Measurements from ENCODE around the gene CHL1.

Gene CHL1

DNA sequence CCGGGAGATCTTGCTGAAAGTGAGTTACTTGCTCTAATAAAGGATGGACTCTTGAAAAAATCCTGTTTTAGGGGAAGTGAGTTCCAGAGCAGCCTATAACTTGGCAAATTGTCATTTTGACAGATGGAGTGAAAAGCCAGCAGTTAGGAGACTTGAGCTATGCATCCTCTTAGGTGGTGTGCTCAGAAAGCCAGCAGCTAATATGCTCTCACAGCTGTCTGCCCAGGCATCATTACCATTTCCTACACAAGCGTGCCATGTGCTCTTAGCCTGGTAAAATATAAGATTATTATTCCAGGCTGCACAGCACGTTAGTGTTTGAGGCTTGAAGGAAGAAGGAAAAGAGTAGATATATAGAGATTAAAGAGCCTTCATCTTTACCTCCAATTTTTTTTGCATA lies 151.0 kb downstream of the CHL1 start:
- DNase-seq (ENCODE audit: low read depth, low spot score) = no peak
- TF ChIP-seq, protein P1, sequence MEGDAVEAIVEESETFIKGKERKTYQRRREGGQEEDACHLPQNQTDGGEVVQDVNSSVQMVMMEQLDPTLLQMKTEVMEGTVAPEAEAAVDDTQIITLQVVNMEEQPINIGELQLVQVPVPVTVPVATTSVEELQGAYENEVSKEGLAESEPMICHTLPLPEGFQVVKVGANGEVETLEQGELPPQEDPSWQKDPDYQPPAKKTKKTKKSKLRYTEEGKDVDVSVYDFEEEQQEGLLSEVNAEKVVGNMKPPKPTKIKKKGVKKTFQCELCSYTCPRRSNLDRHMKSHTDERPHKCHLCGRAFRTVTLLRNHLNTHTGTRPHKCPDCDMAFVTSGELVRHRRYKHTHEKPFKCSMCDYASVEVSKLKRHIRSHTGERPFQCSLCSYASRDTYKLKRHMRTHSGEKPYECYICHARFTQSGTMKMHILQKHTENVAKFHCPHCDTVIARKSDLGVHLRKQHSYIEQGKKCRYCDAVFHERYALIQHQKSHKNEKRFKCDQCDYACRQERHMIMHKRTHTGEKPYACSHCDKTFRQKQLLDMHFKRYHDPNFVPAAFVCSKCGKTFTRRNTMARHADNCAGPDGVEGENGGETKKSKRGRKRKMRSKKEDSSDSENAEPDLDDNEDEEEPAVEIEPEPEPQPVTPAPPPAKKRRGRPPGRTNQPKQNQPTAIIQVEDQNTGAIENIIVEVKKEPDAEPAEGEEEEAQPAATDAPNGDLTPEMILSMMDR (IDR thresholded peaks at IDR 0.05; ENCODE audit: low read depth, low read length) = no peak
- in situ Hi-C loops (cut with HindIII; ENCODE audit: low sequenced_read_pairs) = no loop called here
- no peak overlapping the region for H3K4me3 ChIP-seq (ENCODE audit: low read depth, low read length)

DNA sequence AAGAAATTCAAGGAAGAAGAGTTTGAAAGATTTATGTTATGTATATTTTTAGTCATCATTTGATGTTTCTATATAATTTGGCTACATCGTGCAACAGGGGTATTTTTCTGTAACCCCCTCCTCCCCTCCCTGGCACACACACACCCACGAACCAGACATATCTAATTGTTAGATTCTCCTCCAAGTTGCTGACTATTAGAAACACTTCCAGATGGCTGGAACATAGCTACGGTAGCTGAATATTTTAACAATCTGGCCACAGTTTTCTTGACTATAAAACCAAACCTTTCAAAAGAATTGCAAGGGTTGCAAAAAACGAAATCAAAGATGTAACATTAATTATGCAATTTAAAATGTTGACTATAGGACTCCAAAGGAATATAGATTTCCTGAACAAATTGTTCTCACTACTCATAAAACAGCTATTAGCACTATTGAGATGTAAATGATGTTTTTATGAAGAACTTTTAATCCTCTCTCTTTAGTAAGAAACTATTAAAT lies 154.4 kb downstream of the CHL1 start:
- no peak for DNase-seq (ENCODE audit: low read depth, low spot score)
- H3K4me3 ChIP-seq (ENCODE audit: low read depth, low read length) = no peak overlapping the region
- in situ Hi-C loops (cut with HindIII; ENCODE audit: low sequenced_read_pairs) = no loop called here
- TF ChIP-seq, protein P1 (IDR thresholded peaks at IDR 0.05; ENCODE audit: low read depth, low read length) = no peak

DNA sequence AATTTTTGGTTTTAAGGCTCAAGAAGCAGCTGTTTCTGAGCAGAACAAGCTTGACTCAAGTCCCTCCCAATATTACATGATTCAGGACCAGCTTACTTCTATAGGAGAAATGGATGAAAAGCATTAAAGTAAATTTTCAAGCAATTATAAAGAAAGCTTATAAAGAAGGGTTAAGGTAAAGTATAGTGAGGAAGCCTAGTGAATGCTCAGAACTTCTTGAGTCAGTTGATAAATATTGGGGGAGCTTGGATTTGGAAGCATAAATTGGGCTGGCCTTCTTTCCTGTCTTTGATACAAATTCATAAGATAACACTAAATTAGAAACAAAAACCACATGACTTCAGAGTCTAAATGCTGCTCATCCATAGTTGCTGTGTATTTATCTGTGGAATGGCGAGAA lies 156.0 kb downstream of the CHL1 start:
- TF ChIP-seq, protein P1 (IDR thresholded peaks at IDR 0.05; ENCODE audit: low read depth, low read length) = no peak
- H3K4me3 ChIP-seq (ENCODE audit: low read depth, low read length) = no peak overlapping the region
- DNase-seq (ENCODE audit: low read depth, low spot score) = no peak
- in situ Hi-C loops (cut with HindIII; ENCODE audit: low sequenced_read_pairs) = no loop called here

DNA sequence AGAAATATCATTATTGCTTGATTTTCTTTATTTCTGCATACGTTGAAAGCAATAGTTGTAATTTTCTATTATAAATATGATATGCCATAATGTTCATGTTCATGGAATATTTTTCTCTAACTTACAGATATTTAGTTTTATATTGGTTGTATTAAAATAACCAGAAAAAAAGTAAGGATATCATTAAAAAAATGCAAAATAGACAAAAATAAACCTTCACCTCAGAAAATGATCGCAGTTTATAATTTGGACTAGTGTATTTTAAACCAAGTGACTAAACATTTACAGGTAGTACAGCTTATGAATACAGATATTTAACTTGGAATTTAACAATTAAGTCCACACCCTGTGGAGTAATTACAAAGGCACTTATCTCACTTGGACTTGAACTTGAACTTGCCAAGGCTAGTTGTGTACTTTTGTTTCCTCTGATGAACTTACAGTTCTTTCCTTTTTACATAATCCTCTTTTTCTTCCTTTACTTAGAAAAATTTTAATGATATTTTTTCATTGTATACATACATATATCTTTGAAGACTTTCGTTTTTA lies 156.7 kb downstream of the CHL1 start:
- H3K4me3 ChIP-seq (ENCODE audit: low read depth, low read length) = no peak overlapping the region
- in situ Hi-C loops (cut with HindIII; ENCODE audit: low sequenced_read_pairs) = no loop called here
- no peak for DNase-seq (ENCODE audit: low read depth, low spot score)
- TF ChIP-seq, protein P1 (IDR thresholded peaks at IDR 0.05; ENCODE audit: low read depth, low read length) = no peak

DNA sequence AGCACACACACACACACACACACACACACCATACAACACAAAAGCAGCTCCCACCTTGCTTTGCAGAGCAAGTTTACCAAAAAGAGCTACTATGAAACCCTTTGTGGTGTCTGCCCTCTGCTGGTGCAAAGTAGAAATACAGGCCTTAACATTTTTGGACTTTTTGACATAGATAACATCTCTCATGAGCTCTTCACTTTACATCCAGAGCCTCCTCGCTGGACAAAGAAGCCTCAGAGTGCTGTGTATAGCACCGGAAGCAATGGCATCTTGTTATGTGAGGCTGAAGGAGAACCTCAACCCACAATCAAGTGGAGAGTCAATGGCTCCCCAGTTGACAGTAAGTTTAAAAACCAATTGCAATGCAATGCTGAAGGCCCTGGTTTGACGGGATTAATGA lies 157.9 kb downstream of the CHL1 start:
- peak; percentile 49 for DNase-seq (ENCODE audit: low read depth, low spot score)
- no peak overlapping the region for H3K4me3 ChIP-seq (ENCODE audit: low read depth, low read length)
- TF ChIP-seq, protein P1 (IDR thresholded peaks at IDR 0.05; ENCODE audit: low read depth, low read length) = peak; percentile 72
- in situ Hi-C loops (cut with HindIII; ENCODE audit: low sequenced_read_pairs) = no loop called here

DNA sequence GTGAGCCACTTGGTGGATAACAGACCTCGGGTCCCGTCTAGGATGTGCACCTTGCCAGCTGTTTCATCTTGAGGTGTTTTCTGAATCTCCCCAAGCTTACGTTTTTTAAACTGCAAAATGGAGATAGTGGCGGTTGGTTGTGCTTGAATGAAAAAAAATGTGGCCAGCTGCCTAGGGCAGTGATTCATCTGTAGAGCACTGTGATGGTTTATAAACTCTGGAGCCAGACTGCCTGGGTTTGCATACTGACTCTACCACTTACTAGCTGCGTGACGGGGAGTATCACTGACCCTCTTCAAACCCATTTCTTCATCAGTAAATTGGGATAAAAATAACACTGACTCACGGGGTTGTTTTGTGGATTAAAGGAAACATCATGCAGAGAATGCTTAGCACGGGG lies 159.1 kb downstream of the CHL1 start:
- peak; percentile 59 for DNase-seq (ENCODE audit: low read depth, low spot score)
- TF ChIP-seq, protein P1 (IDR thresholded peaks at IDR 0.05; ENCODE audit: low read depth, low read length) = no peak
- in situ Hi-C loops (cut with HindIII; ENCODE audit: low sequenced_read_pairs) = no loop called here
- no peak overlapping the region for H3K4me3 ChIP-seq (ENCODE audit: low read depth, low read length)
